Superior temporal gyrus (tissue), 1 donor: ENCODE results near the gene ST8SIA5.
A peak's percentile ranks its signal among the peaks of the same experiment; 100 is the strongest.
"Not testable (repeated sequence)": the region's sequence is repeated elsewhere in the genome, so short reads cannot be mapped to it uniquely, and the experiment has no call there.

Experiments used
- DNase-seq: peaks from one replicate; pipeline ENCODE4 v3.0.0-alpha.2; 2016; ENCODE audit errors: extremely low spot score

ST8SIA5 gene, protein sequence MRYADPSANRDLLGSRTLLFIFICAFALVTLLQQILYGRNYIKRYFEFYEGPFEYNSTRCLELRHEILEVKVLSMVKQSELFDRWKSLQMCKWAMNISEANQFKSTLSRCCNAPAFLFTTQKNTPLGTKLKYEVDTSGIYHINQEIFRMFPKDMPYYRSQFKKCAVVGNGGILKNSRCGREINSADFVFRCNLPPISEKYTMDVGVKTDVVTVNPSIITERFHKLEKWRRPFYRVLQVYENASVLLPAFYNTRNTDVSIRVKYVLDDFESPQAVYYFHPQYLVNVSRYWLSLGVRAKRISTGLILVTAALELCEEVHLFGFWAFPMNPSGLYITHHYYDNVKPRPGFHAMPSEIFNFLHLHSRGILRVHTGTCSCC

DNA sequence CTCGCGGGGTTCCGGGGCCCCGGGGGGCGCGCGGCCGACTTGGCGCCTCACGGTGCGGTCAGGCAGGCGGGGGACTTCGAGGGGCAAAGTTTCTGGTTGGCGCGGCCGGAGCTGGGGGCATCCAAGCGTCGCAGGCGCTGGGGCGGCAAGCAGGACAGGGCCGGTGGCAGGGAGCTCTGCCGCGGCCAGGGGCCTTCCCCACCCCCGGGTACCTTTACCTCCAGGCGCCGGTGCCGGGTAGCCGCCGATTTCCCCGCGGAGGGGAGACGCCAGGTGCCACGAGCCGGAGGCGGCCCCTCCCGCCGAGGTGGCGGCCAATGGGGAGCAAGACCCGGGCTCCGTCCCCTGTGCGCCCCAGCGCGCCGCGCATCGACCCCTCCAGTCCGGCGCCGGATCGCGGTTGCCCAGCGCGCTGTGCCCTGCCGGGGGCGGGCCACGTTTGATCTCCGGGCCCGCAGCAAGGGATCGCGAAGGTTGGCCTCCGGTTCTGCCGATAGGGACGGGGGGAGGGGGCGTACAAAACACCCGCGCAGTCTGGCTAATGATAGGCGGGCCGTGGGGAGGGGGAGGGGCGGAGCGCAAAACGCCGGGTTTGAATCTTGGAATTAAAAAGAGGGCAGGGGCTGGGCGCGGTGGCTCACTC lies at the start of gene ST8SIA5:
ST8SIA5 (minus strand) TSS at position 495 of the 643 bp plus-strand sequence. CDS start 545 bp downstream, outside the sequence.
- no peak for DNase-seq

DNA sequence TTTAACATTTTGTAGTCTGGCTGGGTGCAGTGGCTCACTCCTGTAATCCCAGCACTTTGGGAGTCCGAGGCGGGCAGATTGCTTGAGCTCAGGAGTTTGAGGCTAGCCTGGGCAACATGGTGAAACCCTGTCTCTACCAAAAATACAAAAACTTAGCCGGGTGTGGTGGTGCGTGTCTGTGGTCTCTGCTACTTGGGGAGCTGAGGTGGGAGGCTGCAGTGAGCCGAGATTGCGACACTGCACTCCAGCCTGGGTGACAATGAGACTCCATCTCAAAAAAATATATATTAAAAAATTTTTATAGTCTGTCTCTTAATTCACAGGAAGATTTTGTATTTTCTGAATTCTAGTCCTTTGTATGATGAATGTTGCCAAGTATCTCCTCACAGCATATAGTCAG lies 39.1 kb upstream of the ST8SIA5 start:
- DNase-seq: not testable (repeated sequence)

DNA sequence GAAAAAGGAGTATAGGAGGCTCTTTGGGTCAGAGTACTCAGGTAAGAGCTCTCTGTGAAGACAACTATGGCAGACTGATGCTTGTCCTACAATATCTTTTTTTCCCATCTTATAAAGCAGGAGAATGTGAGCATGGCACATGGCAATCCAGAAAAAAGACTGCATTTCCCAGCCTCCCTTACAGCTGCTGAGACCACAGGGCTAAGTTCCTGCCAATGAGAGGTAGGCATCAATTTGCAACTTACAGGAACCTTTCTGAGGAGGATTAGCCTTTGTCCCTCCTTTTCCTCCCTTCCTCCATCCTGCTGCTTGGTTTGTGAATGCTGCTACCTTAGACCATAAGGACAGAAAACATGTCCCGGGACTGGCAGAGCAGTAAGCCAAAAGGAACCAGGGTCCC lies 37.8 kb upstream of the ST8SIA5 start:
- DNase-seq: no peak

DNA sequence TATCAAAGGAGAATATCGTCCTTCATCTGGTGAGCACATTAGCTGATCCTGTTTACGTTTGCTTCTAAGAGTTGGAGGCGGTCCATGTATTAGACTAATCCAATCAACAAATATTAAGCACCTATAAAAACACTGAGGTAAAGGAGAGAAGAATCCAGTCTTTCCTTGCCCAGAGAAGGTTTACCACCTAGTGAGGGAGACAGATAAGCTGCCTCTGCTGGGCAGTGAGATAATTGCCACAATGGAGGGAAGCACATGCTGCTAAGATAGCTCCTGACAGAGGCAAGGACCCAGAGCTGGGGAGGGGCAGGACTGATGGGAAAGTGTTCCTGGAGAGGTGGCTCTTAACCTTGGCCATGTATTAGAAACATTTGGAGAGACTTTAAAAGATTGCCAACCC lies 36.7 kb upstream of the ST8SIA5 start:
- DNase-seq: no peak

DNA sequence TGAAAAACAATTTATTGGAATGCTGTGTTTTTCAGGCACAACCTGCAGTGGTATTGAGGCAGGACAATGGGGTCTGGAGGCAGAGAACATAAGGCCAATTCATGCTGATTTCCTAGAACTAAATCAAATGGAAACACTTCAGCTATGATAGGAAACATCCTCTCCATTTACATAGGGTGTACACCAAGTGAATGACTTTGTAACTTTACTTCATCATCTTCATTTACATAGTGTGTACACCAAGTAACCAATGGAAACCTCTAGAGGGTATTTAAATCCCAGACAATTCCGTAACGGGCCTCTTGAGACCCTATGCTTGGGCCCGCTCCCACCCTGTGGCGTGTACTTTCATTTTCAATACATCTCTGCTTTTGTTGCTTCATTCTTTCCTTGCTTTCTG lies 32.2 kb upstream of the ST8SIA5 start:
- no peak for DNase-seq

DNA sequence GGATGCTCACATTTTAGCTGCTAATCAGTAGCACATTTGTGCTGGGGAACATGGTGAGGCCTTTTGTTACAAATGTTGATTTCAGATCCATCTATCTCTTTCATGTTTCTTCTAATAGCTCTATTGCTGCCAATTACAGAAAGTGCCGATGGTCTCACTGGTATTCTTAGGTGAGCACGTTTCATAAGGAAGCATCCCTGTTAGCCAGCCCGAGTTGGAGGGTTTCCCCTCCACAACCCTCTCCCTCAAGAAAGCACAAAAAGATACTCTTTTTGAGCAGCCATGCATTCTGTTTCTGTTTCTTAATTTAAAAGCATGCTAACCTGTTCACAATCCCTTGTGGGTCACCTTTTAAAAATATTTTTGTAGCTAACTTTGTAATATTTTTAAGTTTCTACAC lies 30.8 kb upstream of the ST8SIA5 start:
- DNase-seq: no peak

DNA sequence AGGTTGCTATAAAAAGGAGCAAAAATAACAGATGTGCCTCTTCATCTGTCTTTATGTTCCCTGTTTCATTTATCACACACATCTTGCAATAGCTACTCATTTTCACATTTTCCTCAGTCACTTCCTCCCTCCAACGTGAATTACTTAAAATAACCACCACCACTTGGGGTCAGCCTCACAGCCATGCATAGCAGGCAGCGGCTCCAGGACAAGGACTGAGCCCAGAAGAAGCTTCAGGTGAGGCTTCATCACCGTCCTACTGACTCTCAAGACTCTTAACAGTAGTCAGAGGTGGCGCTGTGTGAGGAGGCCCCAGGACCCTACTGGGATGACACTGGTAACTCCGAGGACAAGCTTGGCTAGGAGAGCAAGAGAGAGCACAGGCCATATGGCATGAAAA lies 15.5 kb upstream of the ST8SIA5 start:
- DNase-seq: no peak

DNA sequence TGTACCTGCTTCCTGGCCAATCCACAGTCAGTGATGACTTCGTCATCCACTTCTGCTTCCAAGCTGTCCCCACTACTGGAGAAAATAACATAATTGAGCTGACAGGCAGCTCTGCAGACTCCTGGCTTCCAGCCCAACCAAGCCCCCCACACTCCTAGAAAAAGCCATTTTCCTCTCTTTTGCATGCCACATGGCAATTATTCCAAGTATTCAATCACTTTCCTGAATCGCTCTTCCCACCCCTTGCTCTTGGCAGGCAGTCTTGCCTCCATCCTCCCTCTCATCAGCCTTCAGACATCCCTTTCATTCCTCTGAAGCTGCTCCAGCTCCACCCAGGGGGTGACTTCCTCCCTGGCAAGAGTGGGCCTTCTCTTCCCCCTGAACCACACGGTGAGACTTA lies 14.3 kb upstream of the ST8SIA5 start:
- no peak for DNase-seq

DNA sequence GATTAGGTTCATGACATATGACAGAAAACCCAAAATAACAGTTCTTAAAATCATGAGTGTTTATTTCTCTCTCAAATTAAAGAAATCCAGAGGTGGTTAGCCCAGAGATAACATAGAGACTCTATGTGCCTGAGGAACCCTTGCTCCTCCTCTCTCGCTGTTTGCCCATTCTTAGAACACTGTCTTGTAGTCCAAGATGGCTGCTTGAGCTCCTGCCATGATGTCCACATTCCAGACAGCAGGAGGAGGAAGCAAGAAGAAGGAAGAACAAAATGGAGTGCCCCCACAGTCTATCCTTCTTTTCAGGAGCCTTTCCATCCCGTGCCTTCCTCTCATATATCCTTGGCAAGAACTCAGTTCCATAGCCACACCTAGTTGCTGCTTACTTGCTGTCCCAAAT lies 13.9 kb upstream of the ST8SIA5 start:
- no peak for DNase-seq

DNA sequence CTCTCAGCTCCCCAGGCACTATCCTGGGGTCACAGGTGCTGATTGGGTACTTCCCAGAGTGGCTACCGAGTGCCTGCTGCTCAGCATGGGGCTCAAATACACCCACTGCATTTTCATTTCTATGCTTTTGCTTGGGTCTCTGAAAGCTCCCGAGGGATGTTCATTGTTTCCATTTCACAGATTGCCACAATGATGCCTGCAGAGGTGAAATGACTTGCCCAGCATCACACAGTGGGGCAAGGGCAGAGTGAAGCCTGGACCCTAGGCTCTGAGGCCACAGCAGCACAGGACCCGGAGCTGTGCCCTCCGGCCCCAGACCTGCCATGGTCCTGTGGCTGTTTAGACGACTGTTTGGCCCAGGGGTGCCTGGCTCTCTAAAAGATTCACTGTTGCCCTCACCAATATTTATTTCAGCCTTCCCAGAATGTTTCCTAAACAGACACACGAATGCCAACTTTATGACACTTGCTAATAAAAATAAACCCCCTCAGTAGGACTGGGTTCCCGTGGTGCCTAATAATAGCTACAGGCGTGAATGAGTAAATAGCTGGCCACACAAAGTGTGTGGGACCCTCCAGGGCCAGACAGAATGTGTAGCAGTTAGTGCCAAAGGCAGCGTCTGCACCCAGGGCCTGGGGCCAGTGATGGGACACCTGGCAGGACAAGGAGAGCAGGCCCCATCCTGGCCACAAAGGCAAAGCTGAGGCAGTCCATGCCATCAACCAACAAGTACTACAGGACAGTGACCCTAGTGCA lies 11.5 kb upstream of the ST8SIA5 start:
- no peak for DNase-seq

DNA sequence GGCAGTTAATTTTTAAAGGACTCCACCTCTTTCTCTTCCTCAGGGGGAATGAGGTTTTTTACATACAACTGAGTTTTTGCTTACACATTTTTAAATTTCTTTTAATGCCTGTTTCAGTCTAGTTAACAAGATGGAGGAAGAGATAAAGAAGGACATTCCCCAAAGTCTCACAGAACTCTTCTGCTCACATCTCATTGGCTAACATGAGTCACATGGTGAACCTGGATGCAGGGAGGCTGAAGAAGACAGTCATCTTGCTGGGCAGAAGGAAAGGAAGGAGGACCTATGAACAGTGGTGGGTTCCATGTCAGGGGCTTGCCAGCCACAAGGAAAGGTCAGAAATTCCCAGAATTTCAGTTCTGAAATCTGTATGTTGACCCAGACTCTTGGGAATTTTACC lies 10.4 kb upstream of the ST8SIA5 start:
- DNase-seq: no peak

DNA sequence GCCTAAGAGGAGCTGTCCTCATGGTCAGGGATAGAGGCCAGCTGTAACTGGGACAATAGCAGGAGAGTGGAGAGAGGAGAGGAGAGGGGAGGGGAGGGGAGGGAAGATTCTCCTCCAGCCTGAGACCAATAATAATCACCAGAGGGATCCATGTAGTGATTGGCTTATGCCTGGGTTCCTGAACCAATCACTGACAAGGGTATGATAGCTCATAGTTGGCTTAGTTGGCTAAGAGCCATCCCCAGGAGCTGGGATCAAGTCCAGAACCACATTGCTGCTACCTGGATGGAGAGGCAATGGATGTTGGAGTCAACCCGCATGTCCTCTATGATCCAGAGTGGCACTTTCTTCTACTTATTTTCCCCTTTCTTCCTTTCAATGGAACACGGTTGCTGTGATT lies 7.7 kb upstream of the ST8SIA5 start:
- DNase-seq: no peak

DNA sequence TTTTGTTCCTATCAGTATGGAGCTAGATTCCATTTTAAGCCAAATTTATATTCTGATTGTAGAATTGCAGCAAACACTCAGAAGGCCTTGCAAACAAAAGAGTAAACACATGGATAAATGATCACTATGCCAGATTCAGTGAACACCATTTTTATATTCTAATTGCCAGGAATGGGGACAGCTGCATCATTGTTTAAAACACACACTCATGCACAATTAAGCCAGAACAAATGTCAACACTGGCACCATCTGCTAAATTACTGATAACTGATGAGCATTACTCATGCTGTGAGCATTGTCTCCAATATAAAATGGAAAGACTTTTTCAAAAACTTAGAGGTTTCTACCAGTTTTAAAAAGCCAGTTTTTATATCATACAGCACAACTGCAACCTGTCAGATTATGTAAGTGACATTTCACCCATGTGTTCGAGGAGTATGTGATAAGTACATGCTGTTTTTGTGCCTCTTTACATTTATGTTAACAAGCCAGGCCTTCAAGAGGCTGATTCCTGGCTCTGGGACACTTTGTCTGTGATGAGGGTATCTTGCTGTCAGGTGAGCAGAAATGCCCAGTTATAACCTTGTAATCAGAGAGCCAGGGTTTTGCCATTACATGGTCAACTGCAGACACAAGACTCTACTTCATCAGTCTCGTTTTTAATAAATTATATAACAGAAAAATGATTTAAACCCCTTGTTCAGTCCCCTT lies 4.4 kb upstream of the ST8SIA5 start:
- DNase-seq: peak; percentile 81

DNA sequence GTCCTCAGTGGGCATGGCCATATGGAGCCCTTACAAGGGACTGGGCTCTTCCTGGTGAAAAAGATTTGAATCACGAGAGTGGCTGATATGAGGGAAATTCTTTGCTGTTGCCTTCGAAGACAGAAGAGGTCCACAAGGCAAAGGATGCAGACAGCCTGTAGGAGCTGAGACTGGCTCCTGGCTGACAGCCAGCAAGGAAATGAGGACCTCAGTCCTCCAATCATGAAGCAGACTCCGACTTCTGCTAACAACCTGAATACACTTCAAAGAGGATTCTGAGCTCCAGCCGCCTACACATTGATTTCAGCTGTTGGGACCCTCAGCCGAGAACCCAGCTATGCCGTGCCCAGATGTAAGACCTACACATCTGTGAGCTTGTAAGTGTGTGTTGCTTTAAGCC lies 3.0 kb upstream of the ST8SIA5 start:
- no peak for DNase-seq

DNA sequence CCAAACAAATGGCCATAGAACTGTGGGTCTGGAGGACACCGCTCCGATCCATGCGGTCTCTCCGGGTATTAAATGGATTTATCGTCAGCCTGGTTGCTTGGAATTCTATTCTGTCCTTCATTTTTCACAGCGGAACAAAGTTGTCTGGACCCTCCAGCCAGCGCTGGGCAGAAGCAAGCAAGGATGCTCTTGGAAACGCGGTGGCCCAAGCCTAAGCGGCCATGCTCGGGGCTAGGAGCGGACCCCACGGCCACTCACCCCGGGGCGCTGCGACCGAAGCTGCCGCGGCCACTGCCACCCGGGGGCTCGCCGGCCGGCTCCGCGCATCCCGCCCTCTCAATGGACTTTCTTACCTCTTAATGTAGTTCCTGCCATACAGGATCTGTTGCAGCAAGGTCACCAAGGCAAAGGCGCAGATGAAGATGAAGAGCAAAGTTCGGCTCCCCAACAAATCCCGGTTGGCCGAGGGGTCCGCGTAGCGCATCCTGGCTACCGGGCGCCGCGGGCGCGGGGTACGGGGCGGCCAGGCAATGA lies 761 bp downstream of the ST8SIA5 start:
- no peak for DNase-seq

DNA sequence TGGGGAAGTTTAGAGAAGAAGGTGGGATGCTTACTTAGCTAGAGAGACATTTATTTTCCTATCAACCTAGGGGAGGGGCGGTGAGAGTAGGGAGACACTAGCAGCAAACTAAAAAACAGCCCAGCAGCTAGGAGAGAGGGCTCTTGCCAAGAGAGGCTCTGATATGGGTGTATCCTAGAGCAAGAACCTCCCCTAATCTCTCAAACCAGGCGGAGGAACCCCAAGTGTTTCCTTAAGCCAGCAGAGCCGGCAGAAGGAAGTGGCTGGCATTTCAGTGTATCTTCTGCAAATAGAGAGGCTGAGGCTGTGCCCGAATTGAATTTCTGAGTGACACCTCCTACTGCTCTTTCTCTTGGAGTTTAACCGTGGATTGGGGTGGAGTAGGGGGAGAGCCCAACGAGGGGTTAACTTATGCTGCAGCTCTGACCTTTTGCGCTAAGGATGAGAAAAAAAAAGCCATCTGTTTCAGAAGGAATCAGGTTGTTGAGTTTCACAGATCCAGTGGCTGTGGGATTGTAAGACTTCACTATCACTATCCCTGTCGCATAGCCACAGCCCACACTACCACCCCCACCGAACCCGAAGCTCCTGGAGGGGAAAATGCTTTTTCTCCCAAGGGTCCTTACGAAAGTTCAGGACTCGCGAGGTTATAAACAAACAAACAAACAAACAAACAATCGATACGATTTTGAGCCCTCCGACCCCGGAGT lies 1.4 kb downstream of the ST8SIA5 start:
- peak; percentile 59 for DNase-seq

DNA sequence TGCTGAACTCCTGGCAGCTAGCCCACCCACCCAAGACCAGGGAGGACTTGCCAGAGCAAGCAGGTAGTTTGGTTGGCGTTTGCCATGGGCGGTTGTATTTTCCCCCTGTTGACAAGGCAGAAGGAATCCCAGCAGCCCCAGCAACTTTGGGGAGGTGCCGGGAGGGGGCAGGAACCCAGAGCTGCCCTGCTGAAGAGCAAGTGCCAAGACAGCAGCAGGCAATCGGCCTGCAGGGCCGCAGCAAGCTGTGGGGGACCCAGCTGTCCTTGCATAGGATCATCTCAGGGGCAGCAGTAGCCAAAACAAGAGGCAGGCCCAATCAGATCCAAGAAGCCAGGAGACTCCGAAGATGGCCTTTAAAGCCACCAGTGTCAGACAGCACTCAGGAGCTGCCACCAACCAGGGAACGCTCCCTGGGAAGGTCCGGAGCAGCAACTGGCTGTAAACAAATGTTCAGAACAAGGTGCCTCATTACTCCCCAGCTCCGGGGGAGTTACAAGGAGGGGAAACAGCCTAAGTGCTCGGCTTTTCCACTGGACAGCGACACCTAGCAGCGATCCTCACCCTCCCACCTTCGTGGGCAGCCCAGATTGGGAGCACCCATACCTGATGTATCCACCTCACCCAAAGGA lies 2.1 kb downstream of the ST8SIA5 start:
- peak; percentile 64 for DNase-seq

DNA sequence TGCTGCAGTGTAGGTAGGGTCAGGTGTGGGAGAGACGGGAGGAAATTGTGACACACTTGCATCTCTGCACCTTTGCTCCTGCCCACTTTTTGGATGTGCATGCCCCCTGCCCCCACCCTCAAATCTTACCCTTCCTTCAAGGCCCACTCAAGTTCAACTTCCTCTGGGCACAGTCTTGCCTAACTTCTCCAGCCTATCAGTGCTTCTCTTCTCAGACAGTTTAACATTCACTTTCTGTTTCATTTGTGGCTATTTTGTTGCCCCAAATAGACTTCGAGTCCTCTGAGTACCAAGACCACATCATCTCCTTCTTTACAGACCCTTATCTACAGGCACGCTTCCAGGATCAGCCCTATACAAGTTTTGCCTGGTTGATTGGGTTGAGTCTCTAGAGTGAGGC lies 2.7 kb downstream of the ST8SIA5 start:
- DNase-seq: no peak

DNA sequence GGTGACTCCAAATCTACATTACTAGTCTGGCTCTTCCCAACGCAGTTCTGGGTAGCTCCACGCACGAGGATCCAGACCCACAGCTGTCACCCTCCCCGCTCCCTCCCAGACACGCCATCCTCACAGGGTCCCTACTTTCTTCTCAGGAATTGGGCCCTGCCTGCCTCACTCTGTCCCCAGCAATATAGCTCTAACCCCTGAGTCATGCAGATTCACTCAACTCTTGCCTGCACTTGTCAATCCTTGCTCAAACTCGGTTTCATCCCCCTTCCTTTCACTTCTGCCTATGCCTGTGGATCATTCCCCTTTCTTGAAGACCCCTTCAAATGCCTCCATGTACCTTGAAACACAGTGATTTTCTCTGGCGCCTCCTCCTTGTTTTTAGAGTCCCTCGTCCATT lies 5.0 kb downstream of the ST8SIA5 start:
- DNase-seq: no peak

DNA sequence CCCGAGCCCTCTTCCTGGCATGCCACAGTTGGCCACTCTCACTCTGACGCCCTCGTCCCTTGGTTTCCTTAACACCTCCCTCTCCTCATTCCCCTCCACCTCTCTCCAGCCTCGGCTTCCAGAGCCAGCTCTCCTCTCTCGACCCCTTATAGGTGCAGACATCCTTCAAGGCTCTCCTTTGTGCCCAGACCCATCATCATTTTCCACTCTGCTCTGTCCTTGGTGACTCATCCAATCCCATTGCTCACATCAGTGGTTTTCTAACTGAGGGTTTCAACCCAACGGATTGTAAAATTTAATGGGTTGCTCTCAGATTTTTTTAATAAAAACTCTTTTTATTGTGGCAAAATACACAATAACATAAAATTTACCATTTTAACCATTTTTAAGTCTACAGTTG lies 6.2 kb downstream of the ST8SIA5 start:
- no peak for DNase-seq

DNA sequence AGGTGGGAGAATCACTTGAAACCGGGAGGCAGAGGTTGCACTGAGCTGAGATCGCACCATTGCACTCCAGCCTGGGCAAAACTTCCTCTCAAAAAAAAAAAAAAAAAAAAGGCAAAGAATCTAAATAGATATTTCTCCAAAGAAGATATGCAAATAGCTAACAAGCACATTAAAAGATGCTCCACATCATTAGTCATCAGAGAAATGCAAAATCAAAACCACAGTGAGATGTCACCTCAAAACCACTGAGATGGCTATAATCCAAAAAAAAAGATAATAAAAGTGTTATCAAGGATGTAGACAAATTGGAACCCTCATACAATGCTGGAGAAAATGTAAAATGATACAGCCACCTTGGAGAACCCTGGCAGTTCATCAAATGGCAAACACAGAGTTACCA lies 8.4 kb downstream of the ST8SIA5 start:
- no peak for DNase-seq
